ENCODE measurements around the gene MTERF4.

GRCh38 chr2:241129086-241129871 is 27.2 kb upstream of the MTERF4 start:
- TF ChIP-seq CTCF (IDR thresholded peaks at IDR 0.05; ENCODE audit: low read depth, low read length) (no peak), EZH2phosphoT487 (IDR thresholded peaks at IDR 0.05; ENCODE audit: low read depth) (no peak)

Measured in OCI-LY3 (cell line).